ENCODE results near the gene ZBTB20. TPM values are rescaled to one million over a fixed set of nuclear protein-coding genes. Genes with fewer than 3 reads are reported as not detected.

The ZBTB20 gene
- total and polyA plus RNA-seq, 2 of the 4 experiments (the other 2 are of a cell fraction), result 0.75 to 14.7 TPM

DNA sequence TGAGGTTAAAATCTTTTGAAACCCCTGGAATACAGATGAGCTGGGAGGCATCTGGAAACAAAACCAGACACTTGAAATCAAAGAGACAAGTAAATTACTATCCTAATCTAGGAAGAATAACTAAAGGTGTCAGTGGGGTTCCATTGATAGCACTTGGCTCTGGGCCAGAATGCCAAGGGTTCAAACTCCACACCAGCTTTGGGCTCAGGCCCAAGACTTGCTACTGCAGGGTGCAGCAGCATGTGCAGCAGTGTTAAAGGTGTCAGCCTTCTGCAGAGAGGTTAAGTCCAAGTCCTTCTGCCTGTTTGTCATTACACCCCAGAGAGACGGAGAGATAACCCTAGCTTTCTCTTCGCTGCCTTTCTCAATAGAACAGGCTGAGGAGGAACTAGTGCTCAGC is 579.3 kb downstream of the ZBTB20 start:
- Histone ChIP-seq H3K27ac (ENCODE audit: insufficient read depth, low read length) (no peak overlapping the region), H4K20me1 (ENCODE audit: insufficient read depth, low read length) (0 out of 2 replicates have a peak, but pooled peaks cover 4% of the 10 kb centered on the region), H2BK15ac (ENCODE audit: low read depth, low read length) (no peak overlapping the region), H2BK20ac (ENCODE audit: low read depth, low read length) (no peak overlapping the region), H4K8ac (ENCODE audit: low read depth in 2 of 2, low read length in 2 of 2) (no peak overlapping the region), H3K4me3 (ENCODE audit: insufficient read depth, low read depth, low read length) (no peak overlapping the region), H2BK5ac (ENCODE audit: low read depth, low read length, poor library complexity, severe bottlenecking) (no peak overlapping the region), H3K23ac (ENCODE audit: low read depth, low read length) (no peak overlapping the region), H3K9me3 (ENCODE audit: control insufficient read depth, insufficient read depth, low read length) (no peaks in the 10 kb centered on the region), H2AK9ac (replicated peaks; ENCODE audit: low read depth, low read length, poor library complexity) (no peak overlapping the region), H2BK120ac (ENCODE audit: low read depth, low read length) (no peak overlapping the region), H3K4me1 (ENCODE audit: control insufficient read depth, insufficient read depth, low read length) (peaks cover 4% of the 10 kb centered on the region; the same call in 1 of the 2 replicates), H3K79me1 (ENCODE audit: low read depth in 1 of 2, low read length in 2 of 2) (peaks cover 11 to 38% of the 10 kb centered on the region in 2 experiments), H3K4me2 (ENCODE audit: low read depth, low read length) (no peak overlapping the region), H3K9me1 (ENCODE audit: insufficient read depth, low read length) (peaks cover 4% of the 10 kb centered on the region), H3K36me3 (ENCODE audit: control insufficient read depth, insufficient read depth, low read length) (no peaks in the 10 kb centered on the region), H3K14ac (replicated peaks; ENCODE audit: low read depth, low read length) (no peak overlapping the region), H3K56ac (ENCODE audit: extremely low read depth, insufficient read depth, low read length) (no peak overlapping the region), H4K91ac (ENCODE audit: insufficient read depth, low read depth, low read length) (no peak overlapping the region), H3K27me3 (ENCODE audit: control insufficient read depth, insufficient read depth, low read length) (no peaks in the 10 kb centered on the region), H3K18ac (ENCODE audit: low read depth, low read length) (no peak overlapping the region), H3K4ac (ENCODE audit: low read depth, low read length) (no peak overlapping the region), H3K9ac (ENCODE audit: low read depth, low read length) (no peak overlapping the region), H4K5ac (ENCODE audit: low read depth, low read length) (no peak overlapping the region), H2AFZ (replicated peaks; ENCODE audit: low read length, poor library complexity) (no peak overlapping the region), H2AK5ac (ENCODE audit: low read depth, low read length) (no peak overlapping the region)
- TF ChIP-seq NFE2L2 (IDR thresholded peaks at IDR 0.05; ENCODE audit: low read depth, low read length), result no peak
- TF ChIP-seq, protein P1, sequence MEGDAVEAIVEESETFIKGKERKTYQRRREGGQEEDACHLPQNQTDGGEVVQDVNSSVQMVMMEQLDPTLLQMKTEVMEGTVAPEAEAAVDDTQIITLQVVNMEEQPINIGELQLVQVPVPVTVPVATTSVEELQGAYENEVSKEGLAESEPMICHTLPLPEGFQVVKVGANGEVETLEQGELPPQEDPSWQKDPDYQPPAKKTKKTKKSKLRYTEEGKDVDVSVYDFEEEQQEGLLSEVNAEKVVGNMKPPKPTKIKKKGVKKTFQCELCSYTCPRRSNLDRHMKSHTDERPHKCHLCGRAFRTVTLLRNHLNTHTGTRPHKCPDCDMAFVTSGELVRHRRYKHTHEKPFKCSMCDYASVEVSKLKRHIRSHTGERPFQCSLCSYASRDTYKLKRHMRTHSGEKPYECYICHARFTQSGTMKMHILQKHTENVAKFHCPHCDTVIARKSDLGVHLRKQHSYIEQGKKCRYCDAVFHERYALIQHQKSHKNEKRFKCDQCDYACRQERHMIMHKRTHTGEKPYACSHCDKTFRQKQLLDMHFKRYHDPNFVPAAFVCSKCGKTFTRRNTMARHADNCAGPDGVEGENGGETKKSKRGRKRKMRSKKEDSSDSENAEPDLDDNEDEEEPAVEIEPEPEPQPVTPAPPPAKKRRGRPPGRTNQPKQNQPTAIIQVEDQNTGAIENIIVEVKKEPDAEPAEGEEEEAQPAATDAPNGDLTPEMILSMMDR (conservative IDR thresholded peaks at IDR 0.05; ENCODE audit: low read depth, low read length), result no peak
- TF ChIP-seq, protein P2, sequence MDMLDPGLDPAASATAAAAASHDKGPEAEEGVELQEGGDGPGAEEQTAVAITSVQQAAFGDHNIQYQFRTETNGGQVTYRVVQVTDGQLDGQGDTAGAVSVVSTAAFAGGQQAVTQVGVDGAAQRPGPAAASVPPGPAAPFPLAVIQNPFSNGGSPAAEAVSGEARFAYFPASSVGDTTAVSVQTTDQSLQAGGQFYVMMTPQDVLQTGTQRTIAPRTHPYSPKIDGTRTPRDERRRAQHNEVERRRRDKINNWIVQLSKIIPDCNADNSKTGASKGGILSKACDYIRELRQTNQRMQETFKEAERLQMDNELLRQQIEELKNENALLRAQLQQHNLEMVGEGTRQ (IDR thresholded peaks at IDR 0.05; ENCODE audit: low read depth, low read length), result no peak
- ATAC-seq (ENCODE audit: low read depth) (no peak), DNase-seq (no peak)
- no TSS peak for BruUV-seq (replicated peaks)
- WGBS, 2 experiments (ENCODE audit: extremely low coverage in 2 of 2, insufficient read length in 1 of 2), result no CpG with 5 or more reads among the region's 2 CpGs
- intact Hi-C loops (cut with micrococcal nuclease) (no loop called here), dilution Hi-C loops (cut with HindIII; ENCODE audit: low sequenced_read_pairs, unreplicated experiment) (no loop called here), in situ Hi-C loops (cut with MboI; ENCODE audit: low sequenced_read_pairs) (no loop called here)
- POLR2A ChIA-PET (ENCODE audit: unreplicated experiment), result interaction anchor here (0.5 kb wide), 1 partner anchor 1186 kb away, joined by 3 read pairs; no protein-coding TSS in a partner anchor
- CTCF ChIA-PET, result no interaction called here

All from IMR-90 (cell line).